Stomach (tissue), 4 donors: ENCODE data around the gene C3orf70.
"Not testable (repeated sequence)": the region's sequence is repeated elsewhere in the genome, so short reads cannot be mapped to it uniquely, and the experiment has no call there.

Source experiments
- CTCF ChIP-seq, 7 experiments: fragments of 450-650 bp in 4 of 7; fragments of 200-600 bp in 3 of 7; sonication (generic) in 3 of 7; IDR thresholded peaks; one replicate each; pipeline ENCODE4 v1.5.1; 2016 to 2019; ENCODE audit warnings: antibody characterized with exemption in 7 of 7, control low read depth in 2 of 7, mild to moderate bottlenecking in 1 of 7
- POLR2A ChIP-seq, 4 donors: fragments of 450-650 bp; IDR thresholded peaks; one replicate each; pipeline ENCODE4 v1.6.1; 2016; ENCODE audit warnings: antibody characterized with exemption in 4 of 4, control low read depth in 2 of 4, mild to moderate bottlenecking in 1 of 4, moderate library complexity in 1 of 4

- not testable (repeated sequence) for TF ChIP-seq CTCF, POLR2A (IDR thresholded peaks at IDR 0.05)
Measured at GRCh38 chr3:185109012-185109411, 43.8 kb downstream of the C3orf70 start.
